H1 (cell line): ENCODE data around the gene CCSAP. TPM values are rescaled to one million over a fixed set of nuclear protein-coding genes. Genes with fewer than 3 reads are reported as not detected.

Experiments
- CTCF ChIA-PET: fragments of 300-600 bp; sonication (Branson Sonifier 250); formaldehyde crosslinking; loops from one replicate; lab custom pipeline; 2021; ENCODE audit not compliant: partially characterized antibody; lab: Charles Lee
- POLR2A ChIA-PET: fragments of 300-600 bp; sonication (Branson Sonifier 250); formaldehyde crosslinking; loops from one replicate; lab custom pipeline; 2021; ENCODE audit warnings: inconsistent platforms; ENCODE audit not compliant: partially characterized antibody; lab: Charles Lee
- DNase-seq, 2 experiments: peaks; one replicate each; pipeline versions ENCODE4 v3.0.0 to v3.0.0-alpha.2; 2010 to 2022; ENCODE audit warnings: low spot score in 2 of 2, low read depth in 1 of 2, mixed read lengths in 1 of 2
- FAIRE-seq: peaks from 2 replicates; lab custom pipeline; 2011; peaks lifted over from hg19 to GRCh38; lab: Jason Lieb, UNC
- H2AFZ ChIP-seq: 2 replicates; pipeline ENCODE4 v1.8.1; 2012; ENCODE audit warnings: low read length, inconsistent platforms
- H2AK5ac ChIP-seq: 2 replicates; pipeline ENCODE4 v1.6.1; 2013; ENCODE audit warnings: low read depth, low read length
- H2BK120ac ChIP-seq: replicated peaks from 2 replicates; pipeline ENCODE3; 2013; ENCODE audit warnings: low read depth, low read length, inconsistent platforms
- H2BK12ac ChIP-seq: 2 replicates; pipeline ENCODE4 v1.6.1; 2013; ENCODE audit warnings: low read depth, low read length
- H2BK15ac ChIP-seq: 2 replicates; pipeline ENCODE4 v1.6.1; 2013; ENCODE audit warnings: low read length
- H2BK20ac ChIP-seq: 2 replicates; pipeline ENCODE4 v1.6.1; 2013; ENCODE audit warnings: low read length
- H2BK5ac ChIP-seq: 2 replicates; pipeline ENCODE4 v1.6.1; 2013; ENCODE audit warnings: low read depth, low read length
- H3K14ac ChIP-seq: 2 replicates; pipeline ENCODE4 v1.6.1; 2013; ENCODE audit warnings: inconsistent platforms; ENCODE audit not compliant: insufficient read length
- H3K18ac ChIP-seq: 2 replicates; pipeline ENCODE4 v1.6.1; 2013; ENCODE audit warnings: low read length; ENCODE audit errors: extremely low read depth
- H3K23ac ChIP-seq: 2 replicates; pipeline ENCODE4 v1.6.1; 2013; ENCODE audit warnings: inconsistent platforms; ENCODE audit not compliant: insufficient read length
- H3K23me2 ChIP-seq: 2 replicates; pipeline ENCODE4 v1.6.1; 2013; ENCODE audit warnings: low read depth, low read length
- H3K27ac ChIP-seq: 2 replicates; pipeline ENCODE4 v1.6.1; 2011; ENCODE audit warnings: low read depth, low read length, inconsistent platforms
- H3K27me3 ChIP-seq, 4 experiments: replicated peaks in 1 of 4; 1 replicate in 1 of 4; 2 replicates in 3 of 4; pipeline versions ENCODE4 v1.6.1 to v1.8.1; 2011 to 2013; ENCODE audit warnings: low read length in 3 of 4, mild to moderate bottlenecking in 3 of 4, inconsistent platforms in 2 of 4, mixed read lengths in 2 of 4, moderate library complexity in 1 of 4; ENCODE audit not compliant: control insufficient read depth in 3 of 4, insufficient read depth in 3 of 4; ENCODE audit errors: extremely low read depth in 1 of 4
- H3K36me3 ChIP-seq, 4 experiments: 2 replicates each; pipeline versions ENCODE4 v1.6.1 to v1.8.1; 2011 to 2013; ENCODE audit warnings: mild to moderate bottlenecking in 4 of 4, low read length in 3 of 4, moderate library complexity in 2 of 4, control low read depth in 1 of 4, inconsistent platforms in 1 of 4; ENCODE audit not compliant: insufficient read depth in 4 of 4, control insufficient read depth in 2 of 4
- H3K4ac ChIP-seq: replicated peaks from 2 replicates; pipeline ENCODE3; 2013; ENCODE audit warnings: low read length, low read depth, mixed read lengths, inconsistent platforms; ENCODE audit not compliant: insufficient read length
- H3K4me1 ChIP-seq, 4 experiments: replicated peaks in 1 of 4; 1 replicate in 1 of 4; 2 replicates in 3 of 4; pipeline versions ENCODE4 v1.6.1 to v1.8.1; 2011 to 2013; ENCODE audit warnings: low read length in 3 of 4, inconsistent platforms in 2 of 4, mixed read lengths in 1 of 4; ENCODE audit not compliant: insufficient read depth in 4 of 4, control insufficient read depth in 3 of 4
- H3K4me2 ChIP-seq, 2 experiments: 2 replicates each; pipeline versions ENCODE4 v1.6.1 to v1.8.1; 2011 to 2013; ENCODE audit warnings: low read depth in 2 of 2, low read length in 2 of 2, control low read depth in 1 of 2, inconsistent platforms in 1 of 2, mild to moderate bottlenecking in 1 of 2; ENCODE audit not compliant: insufficient read depth in 1 of 2
- H3K4me3 ChIP-seq, 4 experiments: fragments of 200-600, 300-600 bp in 1 of 4; sonication (generic), shearing (Covaris generic), sonication (Bioruptor Twin) in 1 of 4; 2 replicates each; pipeline versions ENCODE4 v1.5.1 to v1.8.1; 2011 to 2016; ENCODE audit warnings: low read length in 4 of 4, low read depth in 3 of 4, control low read depth in 2 of 4, inconsistent platforms in 2 of 4, mild to moderate bottlenecking in 2 of 4, mixed read lengths in 1 of 4, moderate library complexity in 1 of 4; ENCODE audit not compliant: insufficient read depth in 2 of 4; ENCODE audit errors: extremely low read depth in 1 of 4
- H3K56ac ChIP-seq: replicated peaks from 2 replicates; pipeline ENCODE3; 2013; ENCODE audit warnings: low read depth, mild to moderate bottlenecking, mixed read lengths, low read length, inconsistent platforms; ENCODE audit not compliant: insufficient read length
- H3K79me1 ChIP-seq: 2 replicates; pipeline ENCODE4 v1.6.1; 2013; ENCODE audit warnings: low read depth, low read length, control low read depth
- H3K79me2 ChIP-seq, 2 experiments: 2 replicates each; pipeline versions ENCODE4 v1.6.1 to v1.8.1; 2012 to 2013; ENCODE audit warnings: low read length in 2 of 2, mild to moderate bottlenecking in 2 of 2, inconsistent platforms in 1 of 2; ENCODE audit not compliant: insufficient read depth in 2 of 2, control insufficient read depth in 1 of 2
- H3K9ac ChIP-seq, 4 experiments: replicated peaks in 1 of 4; 1 replicate in 1 of 4; 2 replicates in 3 of 4; pipeline versions ENCODE4 v1.6.1 to v1.8.1; 2011 to 2013; ENCODE audit warnings: low read depth in 3 of 4, low read length in 3 of 4, control low read depth in 2 of 4, mild to moderate bottlenecking in 2 of 4, moderate library complexity in 2 of 4, inconsistent platforms in 1 of 4; ENCODE audit errors: extremely low read depth in 1 of 4
- H3K9me3 ChIP-seq, 2 experiments: 2 replicates each; pipeline versions ENCODE4 v1.6.1 to v1.8.1; 2012 to 2013; ENCODE audit warnings: mild to moderate bottlenecking in 2 of 2, moderate library complexity in 2 of 2, control low read depth in 1 of 2, inconsistent platforms in 1 of 2, low read depth in 1 of 2, low read length in 1 of 2, mixed read lengths in 1 of 2; ENCODE audit not compliant: insufficient read depth in 2 of 2
- H4K20me1 ChIP-seq, 2 experiments: replicated peaks in 1 of 2; 2 replicates each; pipeline versions ENCODE3 to v1.8.1; 2011 to 2013; ENCODE audit warnings: inconsistent platforms in 2 of 2, low read length in 2 of 2, mild to moderate bottlenecking in 1 of 2; ENCODE audit not compliant: insufficient read depth in 2 of 2, control insufficient read depth in 1 of 2
- H4K5ac ChIP-seq: 2 replicates; pipeline ENCODE4 v1.6.1; 2013; ENCODE audit warnings: low read length, low read depth, mixed read lengths, inconsistent platforms; ENCODE audit not compliant: insufficient read length
- H4K8ac ChIP-seq: 2 replicates; pipeline ENCODE4 v1.8.0; 2013; ENCODE audit warnings: mild to moderate bottlenecking, moderate library complexity, low read length, inconsistent platforms; ENCODE audit not compliant: insufficient read depth; ENCODE audit errors: extremely low read depth
- H4K91ac ChIP-seq: replicated peaks from 2 replicates; pipeline ENCODE3; 2013; ENCODE audit warnings: low read length, mixed read lengths, inconsistent platforms; ENCODE audit not compliant: insufficient read length
- CREB1 ChIP-seq: IDR thresholded peaks from 2 replicates; pipeline ENCODE4 v1.6.1; 2012; ENCODE audit warnings: inconsistent platforms
- E2F6 ChIP-seq: IDR thresholded peaks from 2 replicates; pipeline ENCODE4 v1.6.1; 2012; ENCODE audit warnings: inconsistent platforms
- EGR1 ChIP-seq: IDR thresholded peaks from 2 replicates; pipeline ENCODE4 v1.6.1; 2011; ENCODE audit warnings: low read depth, low read length, borderline replicate concordance
- POLR2A ChIP-seq, 2 experiments: IDR thresholded peaks; 1 replicate in 1 of 2; 2 replicates in 1 of 2; pipeline ENCODE4 v1.6.1; 2011; ENCODE audit warnings: low read depth in 2 of 2, low read length in 2 of 2, mild to moderate bottlenecking in 2 of 2; ENCODE audit errors: control extremely low read depth in 1 of 2
- SP2 ChIP-seq: IDR thresholded peaks from 2 replicates; pipeline ENCODE4 v1.6.1; 2012; ENCODE audit warnings: mild to moderate bottlenecking, low read length, inconsistent platforms
- TAF7 ChIP-seq: optimal IDR thresholded peaks from 2 replicates; pipeline ENCODE3; 2011; ENCODE audit warnings: low read depth, mild to moderate bottlenecking, inconsistent platforms, low read length, moderate library complexity, borderline replicate concordance
- TCF12 ChIP-seq: IDR thresholded peaks from 2 replicates; pipeline ENCODE4 v1.6.1; 2011; ENCODE audit warnings: low read depth, mild to moderate bottlenecking, low read length
- YY1 ChIP-seq: IDR thresholded peaks from 2 replicates; pipeline ENCODE4 v1.6.1; 2011; ENCODE audit warnings: low read depth, mild to moderate bottlenecking, low read length
- WGBS, 2 experiments: shearing (Covaris generic) in 1 of 2; methylation state at CpG; one replicate each; pipeline versions ENCODE4 v1.1.6 to v1.1.7; 2013 to 2015; ENCODE audit warnings: low lambda C conversion rate in 2 of 2, mixed read lengths in 2 of 2, inconsistent platforms in 1 of 2, low coverage in 1 of 2, missing lambda C conversion rate in 1 of 2; ENCODE audit not compliant: insufficient replicate concordance in 2 of 2, insufficient coverage in 1 of 2, insufficient read length in 1 of 2; ENCODE audit errors: extremely low coverage in 1 of 2, missing lambda C conversion rate in 1 of 2; 5-methylcytosine and 5-hydroxymethylcytosine counted together
- polyA plus RNA-seq, 7 experiments: library from polyadenylated mRNA; depleted of rRNA in 3 of 7; stranded (reverse) in 5 of 7; unstranded in 2 of 7; fragments of >200 nt in 5 of 7; fragments of 200-250 nt in 2 of 7; gene quantifications; 1 replicate in 5 of 7; 2 replicates in 1 of 7; 4 replicates in 1 of 7; pipeline versions ENCODE4 v1.2.1 to v1.2.3, GENCODE V29; 2011 to 2013; ENCODE audit warnings: missing spikeins in 2 of 7, mixed read lengths in 2 of 7
- total RNA-seq: library from RNA; stranded (reverse); fragmentation: NEBNext Ultra II Directional; extraction: Animal tissue kit (Norgen Biotek cat#: 25700); gene quantifications from 2 replicates; pipeline ENCODE4 v1.2.1, GENCODE V29; 2021

The CCSAP gene
- total and polyA plus RNA-seq, 2 of the 8 experiments (the other 6 are each of a cell fraction or from before 2014, with no cell fraction given), result 3.5 to 17.2 TPM

- Histone ChIP-seq H2BK15ac (no peak overlapping the region), H3K4me2 (no peak overlapping the region), H2BK5ac (no peak overlapping the region), H2AFZ (no peak overlapping the region), H3K23ac (no peak overlapping the region), H3K9ac (no peak overlapping the region), H3K14ac (no peak overlapping the region), H3K18ac (no peak overlapping the region), H3K79me2 (peaks cover 6 to 87% of the 10 kb centered on the region in 2 experiments), H4K8ac (no peak overlapping the region), H3K79me1 (peaks cover 13% of the 10 kb centered on the region; the same call in 1 of the 2 replicates), H3K4ac (no peak overlapping the region), H3K27me3 (no peaks in the 10 kb centered on the region), H3K36me3 (no peaks in the 10 kb centered on the region), H3K9me3 (no peaks in the 10 kb centered on the region), H3K27ac (no peak overlapping the region), H3K4me3 (no peak overlapping the region), H4K20me1 (peaks cover 5 to 13% of the 10 kb centered on the region in 2 experiments), H4K91ac (no peak overlapping the region), H3K23me2 (no peaks in the 10 kb centered on the region), H2BK12ac (no peak overlapping the region), H4K5ac (no peak overlapping the region), H2BK120ac (no peak overlapping the region), H3K56ac (no peak overlapping the region), H2BK20ac (no peak overlapping the region), H3K4me1 (peaks cover 0 to 3% (median 1%) of the 10 kb centered on the region in 4 experiments; a peak in 3 of 7 replicates), H2AK5ac (no peak overlapping the region)
- no peak for FAIRE-seq
- CTCF ChIA-PET, result no interaction called here
- POLR2A ChIA-PET, result no interaction called here
- WGBS, 2 experiments, result 91% methylated on average over 3 of the region's 3 CpGs; no CpG with 5 or more reads in 1 of the 2 experiments
- DNase-seq, result no peak
- TF ChIP-seq E2F6 (no peak), POLR2A (IDR thresholded peaks at IDR 0.05; ENCODE audit: control extremely low read depth in 1 of 2, low read depth in 2 of 2, low read length in 2 of 2) (no peak), YY1 (no peak), TAF7 (no peak), TCF12 (no peak), SP2 (no peak), CREB1 (no peak), EGR1 (no peak)
These were observed 63.6 kb downstream of the CCSAP start for GRCh38 chr1:229279242-229279641.
